Measurements from ENCODE around the gene PPL. TPM values are rescaled to one million over a fixed set of nuclear protein-coding genes. Genes with fewer than 3 reads are reported as not detected.

PPL gene
- total RNA-seq, 1 donor from 2014 or later = not detected

DNA sequence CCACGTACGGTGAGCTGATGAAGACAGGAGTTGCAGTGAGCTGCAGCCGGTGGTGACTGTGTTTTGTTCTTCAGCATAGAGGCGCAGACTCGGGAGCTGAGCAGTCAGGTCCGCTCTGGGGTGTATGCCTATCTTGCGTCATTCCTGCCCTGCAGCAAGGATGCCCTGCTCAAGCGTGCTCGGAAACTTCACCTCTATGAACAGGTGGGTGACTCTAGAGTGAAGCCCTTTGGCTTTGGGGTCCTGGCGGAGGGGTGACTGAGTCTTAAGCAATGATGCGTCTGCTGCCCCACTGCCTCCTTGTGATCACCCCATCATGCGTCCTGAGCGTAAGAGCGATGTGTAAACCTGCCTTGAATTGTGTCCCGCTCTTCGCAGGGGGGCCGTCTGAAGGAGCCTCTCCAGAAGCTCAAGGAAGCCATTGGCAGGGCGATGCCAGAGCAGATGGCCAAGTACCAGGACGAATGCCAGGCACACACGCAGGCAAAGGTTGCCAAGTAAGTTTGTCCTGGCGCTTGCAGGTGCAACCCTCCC is 66.7 kb downstream of the PPL start:
- Mint-ChIP-seq H3K4me3 (no peak overlapping the region), H3K36me3 (ENCODE audit: low read depth) (peaks cover 52% of the 10 kb centered on the region), H3K27me3 (no peaks in the 10 kb centered on the region), H3K27ac (no peak overlapping the region), H3K9me3 (no peaks in the 10 kb centered on the region), H3K4me1 (peaks cover 3% of the 10 kb centered on the region)
- DNase-seq = no peak
- intact Hi-C loops (cut with micrococcal nuclease) = no loop called here

DNA sequence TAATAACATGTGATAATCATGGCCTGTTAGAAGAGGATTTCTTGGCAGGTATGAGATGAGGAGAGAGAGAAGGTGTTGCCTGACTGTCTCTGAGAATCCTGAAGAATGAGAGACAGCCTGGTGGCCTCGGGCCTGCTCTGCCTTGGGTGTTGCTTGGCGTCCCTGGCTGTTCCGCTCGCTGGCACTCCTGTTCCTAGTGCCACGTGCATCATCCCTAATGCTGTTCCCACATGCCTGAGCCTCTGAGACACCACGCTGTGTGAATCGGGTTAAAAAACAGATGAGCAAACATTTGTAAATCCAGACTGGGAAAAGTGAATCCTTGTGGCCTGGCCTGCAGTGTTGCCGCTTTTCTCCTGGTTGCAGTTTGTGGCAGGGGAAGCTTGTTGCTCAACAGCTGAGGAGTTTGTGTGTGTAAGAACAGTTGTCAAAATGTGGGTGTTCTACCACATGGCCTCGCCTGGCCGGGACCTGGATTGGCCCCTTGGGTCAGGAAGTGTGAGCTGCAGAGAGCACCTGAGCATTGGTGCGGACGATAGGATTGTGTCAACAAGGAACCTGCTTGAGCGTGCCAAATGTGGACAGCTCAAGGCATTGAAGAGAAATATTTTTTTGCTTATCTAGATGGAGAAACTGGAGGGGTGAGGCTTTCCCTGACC is 67.7 kb downstream of the PPL start:
- H3K4me1 Mint-ChIP-seq = peaks cover 3% of the 10 kb centered on the region
- no peaks in the 10 kb centered on the region for H3K27me3 Mint-ChIP-seq
- H3K9me3 Mint-ChIP-seq = no peaks in the 10 kb centered on the region
- no peak for DNase-seq
- H3K36me3 Mint-ChIP-seq (ENCODE audit: low read depth) = peaks cover 47% of the 10 kb centered on the region
- H3K27ac Mint-ChIP-seq = no peak overlapping the region
- no peak overlapping the region for H3K4me3 Mint-ChIP-seq
- intact Hi-C loops (cut with micrococcal nuclease) = no loop called here

- no peaks in the 10 kb centered on the region for H3K27me3 Mint-ChIP-seq
- no peak for DNase-seq
- H3K9me3 Mint-ChIP-seq = no peaks in the 10 kb centered on the region
- peaks cover 4% of the 10 kb centered on the region for H3K4me1 Mint-ChIP-seq
- H3K36me3 Mint-ChIP-seq (ENCODE audit: low read depth) = peaks cover 45% of the 10 kb centered on the region
- no peak overlapping the region for H3K27ac Mint-ChIP-seq
- H3K4me3 Mint-ChIP-seq = no peak overlapping the region
- intact Hi-C loops (cut with micrococcal nuclease) = no loop called here
Observed at GRCh38 chr16:4868535-4868934, 68.4 kb downstream of the PPL start.

- H3K27ac Mint-ChIP-seq = no peak overlapping the region
- no peak for DNase-seq
- H3K36me3 Mint-ChIP-seq (ENCODE audit: low read depth) = peaks cover 41% of the 10 kb centered on the region
- no peak overlapping the region for H3K4me3 Mint-ChIP-seq
- no peaks in the 10 kb centered on the region for H3K27me3 Mint-ChIP-seq
- H3K4me1 Mint-ChIP-seq = peaks cover 4% of the 10 kb centered on the region
- H3K9me3 Mint-ChIP-seq = no peaks in the 10 kb centered on the region
- intact Hi-C loops (cut with micrococcal nuclease) = no loop called here
Observed at GRCh38 chr16:4868026-4868425, 68.9 kb downstream of the PPL start.

DNA sequence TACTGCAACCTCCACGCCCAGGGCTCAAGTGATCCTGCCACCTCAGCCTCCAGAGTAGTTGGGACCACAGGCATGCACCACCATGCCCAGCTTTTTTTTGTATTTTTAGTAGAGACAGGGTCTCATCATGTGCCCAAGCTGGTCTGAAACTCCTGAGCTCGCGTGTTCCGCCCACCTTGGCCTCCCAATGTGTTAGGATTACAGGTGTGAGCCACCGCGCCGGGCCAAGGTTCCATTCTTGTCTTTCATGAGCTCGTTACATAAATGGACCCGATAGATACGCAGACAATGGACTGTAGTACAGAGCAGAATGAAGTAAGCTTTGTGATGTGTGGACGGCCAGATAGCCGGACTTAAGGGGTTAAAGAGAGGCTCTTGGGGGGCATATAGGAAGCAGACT is 70.4 kb downstream of the PPL start:
- intact Hi-C loops (cut with micrococcal nuclease) = no loop called here
- Mint-ChIP-seq H3K27ac (no peak overlapping the region), H3K36me3 (ENCODE audit: low read depth) (peaks cover 35% of the 10 kb centered on the region), H3K9me3 (no peaks in the 10 kb centered on the region), H3K27me3 (no peaks in the 10 kb centered on the region), H3K4me1 (peaks cover 8% of the 10 kb centered on the region), H3K4me3 (no peak overlapping the region)
- no peak for DNase-seq

DNA sequence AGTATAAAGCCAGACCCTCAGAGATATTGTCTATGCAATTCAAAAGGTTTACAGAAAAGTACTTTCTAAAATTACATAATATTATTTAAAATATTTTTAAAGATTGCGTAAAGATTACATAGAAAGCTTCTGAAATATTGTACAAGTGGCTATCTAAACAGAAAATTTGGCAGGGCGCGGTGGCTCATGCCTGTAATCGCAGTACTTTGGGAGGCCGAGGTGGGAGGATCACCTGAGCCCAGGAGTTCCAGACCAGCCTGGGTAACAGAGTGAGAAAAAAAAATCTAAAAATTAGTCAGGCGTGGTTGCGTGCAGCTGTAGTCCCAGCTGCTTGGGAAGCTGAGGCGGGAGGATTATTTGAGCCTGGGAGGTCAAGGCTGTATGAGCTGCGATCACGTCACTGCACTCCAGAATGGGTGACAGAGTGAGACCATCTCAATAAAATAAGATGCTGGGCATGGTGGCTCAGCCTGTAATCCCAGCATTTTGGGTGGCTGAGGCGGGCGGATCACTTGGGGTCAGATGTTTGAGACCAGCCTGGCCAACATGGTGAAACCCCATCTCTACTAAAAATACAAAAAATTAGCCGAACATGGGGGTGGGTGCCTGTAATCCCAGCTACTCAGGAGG is 71.6 kb downstream of the PPL start:
- no peak overlapping the region for H3K4me3 Mint-ChIP-seq
- peaks cover 10% of the 10 kb centered on the region for H3K4me1 Mint-ChIP-seq
- intact Hi-C loops (cut with micrococcal nuclease) = no loop called here
- no peaks in the 10 kb centered on the region for H3K27me3 Mint-ChIP-seq
- peaks cover 40% of the 10 kb centered on the region for H3K36me3 Mint-ChIP-seq (ENCODE audit: low read depth)
- no peak overlapping the region for H3K27ac Mint-ChIP-seq
- no peaks in the 10 kb centered on the region for H3K9me3 Mint-ChIP-seq
- DNase-seq = no peak

DNA sequence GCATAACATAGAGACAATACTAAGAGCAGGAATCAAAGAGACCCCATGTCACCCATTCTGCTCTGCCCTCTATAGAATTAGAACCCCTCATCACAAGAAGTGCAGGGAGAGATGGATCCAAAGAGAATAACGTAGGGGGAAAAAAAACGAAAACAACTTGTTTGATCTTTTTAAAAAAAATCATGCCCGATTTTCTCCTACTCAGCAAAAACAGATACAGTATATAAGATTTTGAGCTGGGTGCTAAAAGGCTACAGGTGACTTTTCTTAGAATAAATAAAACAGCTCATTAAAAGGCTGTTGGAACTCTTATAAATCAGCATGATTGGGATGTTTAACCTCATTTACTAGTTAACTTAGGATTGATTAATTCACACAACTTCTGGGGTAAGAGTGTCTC is 72.2 kb downstream of the PPL start:
- Mint-ChIP-seq H3K9me3 (no peaks in the 10 kb centered on the region), H3K27me3 (no peaks in the 10 kb centered on the region), H3K27ac (no peak overlapping the region), H3K4me1 (peaks cover 10% of the 10 kb centered on the region), H3K4me3 (no peak overlapping the region), H3K36me3 (ENCODE audit: low read depth) (peaks cover 38% of the 10 kb centered on the region)
- intact Hi-C loops (cut with micrococcal nuclease) = no loop called here
- DNase-seq = no peak

DNA sequence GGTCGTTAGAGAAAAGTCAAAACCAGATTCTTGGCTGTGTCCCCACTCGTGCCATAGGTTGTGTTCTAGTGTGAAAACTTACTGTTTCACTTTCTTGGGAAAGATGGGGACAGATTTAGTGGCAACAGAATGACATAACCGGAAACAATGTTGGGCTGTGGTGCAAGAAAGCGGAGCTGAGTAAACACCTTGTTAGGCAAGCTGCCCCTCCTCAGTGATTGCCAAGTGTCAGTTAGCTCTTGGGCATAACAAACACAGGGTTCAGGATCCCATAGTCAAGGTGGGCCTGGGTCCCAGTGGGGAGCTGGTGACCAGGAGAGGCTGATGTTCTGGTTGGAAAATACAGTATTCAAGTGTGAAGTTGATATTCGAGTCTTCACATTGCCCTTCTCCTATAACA is 74.3 kb downstream of the PPL start:
- peaks cover 45% of the 10 kb centered on the region for H3K36me3 Mint-ChIP-seq (ENCODE audit: low read depth)
- peaks cover 10% of the 10 kb centered on the region for H3K4me1 Mint-ChIP-seq
- H3K27me3 Mint-ChIP-seq = no peaks in the 10 kb centered on the region
- no peaks in the 10 kb centered on the region for H3K9me3 Mint-ChIP-seq
- intact Hi-C loops (cut with micrococcal nuclease) = no loop called here
- H3K4me3 Mint-ChIP-seq = no peak overlapping the region
- DNase-seq = no peak
- no peak overlapping the region for H3K27ac Mint-ChIP-seq

DNA sequence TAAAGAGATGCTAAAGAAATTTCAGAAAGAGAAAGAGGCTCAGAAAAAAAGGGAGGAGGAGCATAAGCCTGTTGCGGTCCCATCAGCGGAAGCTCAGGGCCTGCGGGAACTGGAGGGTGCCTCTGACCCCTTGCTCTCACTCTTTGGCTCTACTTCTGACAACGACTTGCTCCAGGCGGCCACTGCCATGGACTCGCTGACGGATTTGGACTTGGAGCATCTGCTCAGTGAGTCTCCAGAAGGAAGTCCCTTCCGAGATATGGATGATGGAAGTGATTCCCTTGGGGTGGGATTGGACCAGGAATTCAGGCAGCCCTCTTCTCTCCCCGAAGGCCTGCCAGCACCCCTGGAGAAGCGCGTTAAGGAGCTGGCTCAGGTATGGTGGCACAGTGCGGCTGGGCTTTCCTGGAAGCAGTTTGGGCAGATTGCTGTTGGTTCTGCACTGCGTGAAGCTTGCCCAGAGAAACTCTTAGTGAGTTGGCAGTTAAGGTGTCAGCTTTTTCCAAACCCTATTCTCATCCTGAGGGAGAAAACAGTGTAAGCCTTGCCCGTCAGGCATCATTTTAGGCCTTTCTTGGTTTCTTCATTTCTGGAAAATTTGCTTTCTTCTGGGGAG is 76.1 kb downstream of the PPL start:
- H3K36me3 Mint-ChIP-seq (ENCODE audit: low read depth) = peaks cover 49% of the 10 kb centered on the region

DNA sequence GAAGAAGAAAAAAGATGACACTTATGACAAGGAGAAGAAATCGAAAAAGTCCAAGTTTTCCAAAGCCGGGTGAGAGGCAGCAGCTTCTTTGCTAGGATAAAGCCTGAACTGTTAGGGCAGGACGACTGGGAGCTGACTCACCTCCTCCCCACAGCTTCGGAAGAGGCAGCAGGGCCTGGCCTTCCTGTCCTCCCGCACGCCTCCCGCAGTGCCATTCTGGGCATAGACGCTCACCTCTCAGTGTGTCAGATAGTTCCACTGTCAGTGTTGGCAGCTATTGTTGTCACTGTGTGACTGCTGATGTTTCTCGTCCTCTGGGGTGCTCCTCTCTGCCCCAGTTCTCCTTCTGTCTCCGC is 77.1 kb downstream of the PPL start:
- H3K4me1 Mint-ChIP-seq = peaks cover 10% of the 10 kb centered on the region
- intact Hi-C loops (cut with micrococcal nuclease) = no loop called here
- H3K4me3 Mint-ChIP-seq = no peak overlapping the region
- no peaks in the 10 kb centered on the region for H3K27me3 Mint-ChIP-seq
- H3K9me3 Mint-ChIP-seq = no peaks in the 10 kb centered on the region
- H3K27ac Mint-ChIP-seq = no peak overlapping the region
- no peak for DNase-seq
- peaks cover 55% of the 10 kb centered on the region for H3K36me3 Mint-ChIP-seq (ENCODE audit: low read depth)

More for the DNA sequence above, 76.1 kb downstream of the PPL start:
- no peak for DNase-seq
- intact Hi-C loops (cut with micrococcal nuclease) = no loop called here
- Mint-ChIP-seq H3K27me3 (no peaks in the 10 kb centered on the region), H3K4me1 (peaks cover 10% of the 10 kb centered on the region), H3K27ac (no peak overlapping the region), H3K4me3 (no peak overlapping the region), H3K9me3 (no peaks in the 10 kb centered on the region)

GRCh38 chr16:4859190-4859899 is 77.6 kb downstream of the PPL start:
- no peaks in the 10 kb centered on the region for H3K27me3 Mint-ChIP-seq

GRCh38 chr16:4855804-4856203 is 81.1 kb downstream of the PPL start:
- Mint-ChIP-seq H3K27ac (no peak overlapping the region), H3K36me3 (ENCODE audit: low read depth) (peaks cover 53% of the 10 kb centered on the region), H3K9me3 (no peaks in the 10 kb centered on the region), H3K27me3 (no peaks in the 10 kb centered on the region), H3K4me1 (peaks cover 13% of the 10 kb centered on the region), H3K4me3 (no peak overlapping the region)
- no peak for DNase-seq
- intact Hi-C loops (cut with micrococcal nuclease) = no loop called here

More at GRCh38 chr16:4859190-4859899, 77.6 kb downstream of the PPL start:
- no peak for DNase-seq
- H3K4me3 Mint-ChIP-seq = no peak overlapping the region
- peaks cover 10% of the 10 kb centered on the region for H3K4me1 Mint-ChIP-seq
- intact Hi-C loops (cut with micrococcal nuclease) = no loop called here
- peak overlapping the region; percentile 21 for H3K27ac Mint-ChIP-seq
- peaks cover 53% of the 10 kb centered on the region for H3K36me3 Mint-ChIP-seq (ENCODE audit: low read depth)
- no peaks in the 10 kb centered on the region for H3K9me3 Mint-ChIP-seq

- no peaks in the 10 kb centered on the region for H3K9me3 Mint-ChIP-seq
- peaks cover 15% of the 10 kb centered on the region for H3K4me1 Mint-ChIP-seq
- intact Hi-C loops (cut with micrococcal nuclease) = no loop called here
- no peaks in the 10 kb centered on the region for H3K27me3 Mint-ChIP-seq
- no peak for DNase-seq
- H3K36me3 Mint-ChIP-seq (ENCODE audit: low read depth) = peaks cover 49% of the 10 kb centered on the region
- H3K27ac Mint-ChIP-seq = no peak overlapping the region
- no peak overlapping the region for H3K4me3 Mint-ChIP-seq
Observed at GRCh38 chr16:4855371-4855770, 81.6 kb downstream of the PPL start.

Measured in activated CD4-positive, alpha-beta T cell treated with anti-CD3 and anti-CD28 coated beads, Interleukin-2, amount 10 ng/mL, durations not matched to agents 24 days and 14 days (primary cell).